ENCODE results near the gene DEF6. TPM values are rescaled to one million over a fixed set of nuclear protein-coding genes. Genes with fewer than 3 reads are reported as not detected.
A peak's percentile ranks its signal among the peaks of the same experiment; 100 is the strongest.

Gene DEF6
- total and polyA plus RNA-seq, 2 of the 8 experiments (the other 6 are each of a cell fraction or from before 2014, with no cell fraction given): 3.3 to 4.1 TPM

DNA sequence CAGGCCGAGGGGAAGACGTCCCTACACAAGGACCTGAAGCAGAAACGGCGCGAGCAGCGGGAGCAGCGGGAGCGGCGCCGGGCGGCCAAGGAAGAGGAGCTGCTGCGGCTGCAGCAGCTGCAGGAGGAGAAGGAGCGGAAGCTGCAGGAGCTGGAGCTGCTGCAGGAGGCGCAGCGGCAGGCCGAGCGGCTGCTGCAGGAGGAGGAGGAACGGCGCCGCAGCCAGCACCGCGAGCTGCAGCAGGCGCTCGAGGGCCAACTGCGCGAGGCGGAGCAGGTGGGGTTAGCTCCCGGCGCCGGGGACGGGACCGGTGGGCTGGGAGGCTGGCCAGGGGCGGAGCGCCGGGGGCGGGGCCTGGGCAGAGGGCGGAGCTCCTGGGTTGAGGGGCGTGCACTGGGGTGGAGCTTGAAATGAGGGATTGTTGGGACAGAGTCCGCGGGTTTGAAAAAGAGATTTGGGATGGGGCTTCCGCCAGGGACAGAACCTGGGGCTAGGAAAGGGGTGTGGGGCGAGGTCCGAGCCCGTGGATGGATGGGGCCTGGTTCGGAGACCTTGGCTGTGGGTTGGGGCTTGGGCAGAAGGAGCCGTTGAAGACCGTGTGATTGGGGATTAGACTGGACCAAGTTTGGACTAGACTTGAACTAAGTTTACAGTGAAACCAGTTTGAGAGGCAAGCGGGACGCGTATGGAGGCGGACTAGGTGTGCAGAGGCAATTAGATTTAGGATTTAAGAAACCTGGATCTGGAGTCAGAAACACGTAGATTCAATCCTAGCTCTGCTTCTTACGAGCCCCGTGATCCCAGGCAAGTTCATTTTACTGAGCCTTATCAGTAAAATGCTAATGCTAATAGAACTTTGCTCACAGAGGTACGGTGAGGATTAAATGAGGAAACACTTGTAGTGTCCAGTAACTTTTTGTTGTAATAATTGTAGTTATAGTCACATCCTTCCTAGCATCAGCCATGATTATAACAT lies 20.9 kb downstream of the DEF6 start (continued):
- TF ChIP-seq POLR2AphosphoS5 (IDR thresholded peaks at IDR 0.05; ENCODE audit: low read depth, low read length): no peak
- peak; percentile 50; the same call in 1 of the 2 replicates for TF ChIP-seq TAF1 (IDR thresholded peaks at IDR 0.05; ENCODE audit: low read depth, low read length)
- no peak for TF ChIP-seq SIRT6 (IDR thresholded peaks at IDR 0.05; ENCODE audit: low read length)
- TF ChIP-seq MAX (IDR thresholded peaks at IDR 0.05): peak; percentile 94
- no peak for TF ChIP-seq POLR2A (IDR thresholded peaks at IDR 0.05; ENCODE audit: control extremely low read depth in 1 of 2, low read depth in 2 of 2, low read length in 2 of 2)
- TF ChIP-seq ASH2L (IDR thresholded peaks at IDR 0.05; ENCODE audit: low read length): peak; percentile 59
- no peak for TF ChIP-seq GABPA (IDR thresholded peaks at IDR 0.05; ENCODE audit: borderline replicate concordance, insufficient read depth, low read length)
- no peak for TF ChIP-seq NANOG (IDR thresholded peaks at IDR 0.05; ENCODE audit: insufficient read depth, low read depth, low read length, poor library complexity, severe bottlenecking)
- TF ChIP-seq SP2 (IDR thresholded peaks at IDR 0.05; ENCODE audit: low read length): no peak
- no peak for TF ChIP-seq SP4 (IDR thresholded peaks at IDR 0.05; ENCODE audit: low read length)
- no peak for TF ChIP-seq RXRA (IDR thresholded peaks at IDR 0.05; ENCODE audit: insufficient read depth, low read depth, low read length)
- TF ChIP-seq SUZ12 (IDR thresholded peaks at IDR 0.05; ENCODE audit: low read length): no peak
- TF ChIP-seq SIN3A (conservative IDR thresholded peaks at IDR 0.05 in 1 of 2, IDR thresholded peaks at IDR 0.05 in 1 of 2; ENCODE audit: low read depth in 1 of 2, low read length in 2 of 2): no peak
- TF ChIP-seq CEBPB (IDR thresholded peaks at IDR 0.05; ENCODE audit: low read depth, low read length): no peak
- TF ChIP-seq SAP30 (IDR thresholded peaks at IDR 0.05; ENCODE audit: insufficient read depth, insufficient replicate concordance, low read length): no peak
- TF ChIP-seq TEAD4 (IDR thresholded peaks at IDR 0.05; ENCODE audit: low read depth, low read length): no peak
- TF ChIP-seq CTBP2 (IDR thresholded peaks at IDR 0.05; ENCODE audit: borderline replicate concordance, insufficient read depth, insufficient read length, low read length): no peak
- TF ChIP-seq JUND (IDR thresholded peaks at IDR 0.05; ENCODE audit: low read length): no peak
- TF ChIP-seq BRCA1 (IDR thresholded peaks at IDR 0.05; ENCODE audit: low read depth, low read length): no peak
- no peak for TF ChIP-seq TCF12 (IDR thresholded peaks at IDR 0.05; ENCODE audit: low read depth, low read length)
- TF ChIP-seq, protein P1, sequence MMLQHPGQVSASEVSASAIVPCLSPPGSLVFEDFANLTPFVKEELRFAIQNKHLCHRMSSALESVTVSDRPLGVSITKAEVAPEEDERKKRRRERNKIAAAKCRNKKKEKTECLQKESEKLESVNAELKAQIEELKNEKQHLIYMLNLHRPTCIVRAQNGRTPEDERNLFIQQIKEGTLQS (IDR thresholded peaks at IDR 0.05; ENCODE audit: insufficient read depth, low read depth, low read length): no peak
- no peak for TF ChIP-seq CREB1 (IDR thresholded peaks at IDR 0.05)
- no peak for TF ChIP-seq POU5F1 (IDR thresholded peaks at IDR 0.05; ENCODE audit: low read depth, low read length)
- TF ChIP-seq MAFK (IDR thresholded peaks at IDR 0.05; ENCODE audit: low read depth, low read length): no peak
- TF ChIP-seq SIX5 (IDR thresholded peaks at IDR 0.05; ENCODE audit: low read depth, low read length): no peak
